ENCODE measurements around the gene PLD4. TPM values are rescaled to one million over a fixed set of nuclear protein-coding genes. Genes with fewer than 3 reads are reported as not detected.
"Not testable (repeated sequence)": the region's sequence is repeated elsewhere in the genome, so short reads cannot be mapped to it uniquely, and the experiment has no call there.

The PLD4 gene
- total RNA-seq, 3 donors from 2014 or later = 0.38 to 2.2 (median 0.39) TPM

GRCh38 chr14:104888489-104889374, 35.9 kb upstream of the PLD4 start:
- intact Hi-C loops (cut with DNase I, micrococcal nuclease) = no loop called here
- no peak overlapping the region for H3K4me3 ChIP-seq
- no peaks in the 10 kb centered on the region for H3K9me3 ChIP-seq
- H3K4me1 ChIP-seq (ENCODE audit: low read depth) = no peaks in the 10 kb centered on the region
- no peaks in the 10 kb centered on the region for H3K36me3 ChIP-seq (ENCODE audit: low read depth)
- no peak for ATAC-seq
- TF ChIP-seq, protein P1, sequence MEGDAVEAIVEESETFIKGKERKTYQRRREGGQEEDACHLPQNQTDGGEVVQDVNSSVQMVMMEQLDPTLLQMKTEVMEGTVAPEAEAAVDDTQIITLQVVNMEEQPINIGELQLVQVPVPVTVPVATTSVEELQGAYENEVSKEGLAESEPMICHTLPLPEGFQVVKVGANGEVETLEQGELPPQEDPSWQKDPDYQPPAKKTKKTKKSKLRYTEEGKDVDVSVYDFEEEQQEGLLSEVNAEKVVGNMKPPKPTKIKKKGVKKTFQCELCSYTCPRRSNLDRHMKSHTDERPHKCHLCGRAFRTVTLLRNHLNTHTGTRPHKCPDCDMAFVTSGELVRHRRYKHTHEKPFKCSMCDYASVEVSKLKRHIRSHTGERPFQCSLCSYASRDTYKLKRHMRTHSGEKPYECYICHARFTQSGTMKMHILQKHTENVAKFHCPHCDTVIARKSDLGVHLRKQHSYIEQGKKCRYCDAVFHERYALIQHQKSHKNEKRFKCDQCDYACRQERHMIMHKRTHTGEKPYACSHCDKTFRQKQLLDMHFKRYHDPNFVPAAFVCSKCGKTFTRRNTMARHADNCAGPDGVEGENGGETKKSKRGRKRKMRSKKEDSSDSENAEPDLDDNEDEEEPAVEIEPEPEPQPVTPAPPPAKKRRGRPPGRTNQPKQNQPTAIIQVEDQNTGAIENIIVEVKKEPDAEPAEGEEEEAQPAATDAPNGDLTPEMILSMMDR (IDR thresholded peaks at IDR 0.05) = no peak
- peak in 2 of 3 donors; percentile 21 to 43 for DNase-seq

DNA sequence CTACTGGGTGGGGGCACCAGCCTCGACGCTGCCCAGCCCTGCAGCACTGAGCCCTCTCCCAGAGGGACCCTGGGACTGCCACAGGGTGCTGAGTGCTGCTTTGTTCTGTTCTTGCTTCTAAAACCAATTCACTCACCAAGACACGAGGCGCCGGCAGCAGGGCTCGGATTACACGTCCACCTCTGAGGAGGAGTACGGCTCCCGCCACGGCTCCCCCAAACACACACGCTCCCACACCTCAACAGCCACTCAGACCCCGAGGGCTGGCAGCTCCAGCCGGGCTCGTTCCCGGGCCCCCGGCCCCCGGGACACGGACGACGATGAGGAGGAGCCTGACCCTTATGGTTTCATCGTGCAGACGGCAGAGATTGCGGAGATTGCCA, 35.3 kb upstream of the PLD4 start:
- DNase-seq (no peak), ATAC-seq (no peak)
- no peak overlapping the region for H3K4me3 ChIP-seq
- TF ChIP-seq, protein P1 (IDR thresholded peaks at IDR 0.05) = no peak
- H3K9me3 ChIP-seq = no peaks in the 10 kb centered on the region
- intact Hi-C loops (cut with DNase I, micrococcal nuclease) = no loop called here
- H3K4me1 ChIP-seq (ENCODE audit: low read depth) = no peaks in the 10 kb centered on the region
- no peaks in the 10 kb centered on the region for H3K36me3 ChIP-seq (ENCODE audit: low read depth)

GRCh38 chr14:104890292-104890691, 34.4 kb upstream of the PLD4 start:
- DNase-seq; intact Hi-C loops (cut with DNase I, micrococcal nuclease): not testable (repeated sequence)

GRCh38 chr14:104891121-104891551, 33.5 kb upstream of the PLD4 start:
- no peaks in the 10 kb centered on the region for H3K36me3 ChIP-seq (ENCODE audit: low read depth)
- ATAC-seq = no peak
- intact Hi-C loops (cut with DNase I, micrococcal nuclease) = no loop called here
- TF ChIP-seq, protein P1 (IDR thresholded peaks at IDR 0.05) = no peak
- no peaks in the 10 kb centered on the region for H3K4me1 ChIP-seq (ENCODE audit: low read depth)
- H3K4me3 ChIP-seq = no peak overlapping the region
- DNase-seq = no peak
- no peaks in the 10 kb centered on the region for H3K9me3 ChIP-seq

More at GRCh38 chr14:104890292-104890691, 34.4 kb upstream of the PLD4 start:
- not testable (repeated sequence) for H3K4me3 ChIP-seq; H3K9me3 ChIP-seq; H3K36me3 ChIP-seq (ENCODE audit: low read depth); H3K4me1 ChIP-seq (ENCODE audit: low read depth); ATAC-seq

DNA sequence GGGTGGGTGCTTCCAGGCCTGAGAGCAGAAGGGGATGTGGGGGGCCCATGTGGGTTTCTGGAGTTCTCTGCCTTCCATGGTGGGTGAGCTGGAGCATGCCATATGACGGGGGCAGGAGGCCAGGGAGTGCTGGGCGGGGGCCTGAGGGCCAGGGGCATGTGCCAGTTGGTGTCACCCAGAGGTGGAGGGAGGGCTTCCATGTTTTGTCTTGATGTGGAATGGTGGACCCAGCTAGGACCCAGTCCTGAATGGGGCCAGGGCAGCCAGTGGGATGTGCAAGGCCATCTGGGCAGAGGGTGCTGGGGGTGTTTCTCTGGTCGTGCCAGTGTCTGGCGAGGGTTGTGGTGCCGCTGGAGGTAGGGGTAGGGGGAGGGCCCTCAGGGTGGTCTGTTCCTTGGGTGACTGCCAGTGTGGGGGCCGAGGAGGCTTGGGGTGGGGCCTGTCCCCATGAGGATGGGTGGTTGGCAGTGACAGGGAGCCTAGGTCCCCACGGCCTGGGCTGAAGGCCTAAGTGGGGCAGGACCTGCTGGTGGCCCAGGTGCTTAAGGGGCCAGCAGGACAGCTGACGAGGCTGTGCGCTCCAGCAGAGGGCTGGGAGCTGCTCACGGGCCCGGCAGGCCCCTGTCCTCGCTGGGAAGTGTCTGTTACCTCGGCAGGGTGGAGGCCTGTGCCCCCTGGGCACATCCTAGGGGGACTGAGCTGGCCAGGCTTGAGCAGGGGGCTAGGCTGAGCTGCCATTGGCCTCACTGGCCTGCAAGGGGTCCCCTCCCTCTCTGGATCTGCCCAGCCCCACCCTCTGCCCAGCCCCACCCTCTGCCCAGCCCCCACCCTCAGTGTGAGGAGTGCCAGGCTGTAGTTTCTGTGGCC, 32.8 kb upstream of the PLD4 start:
- intact Hi-C loops (cut with DNase I, micrococcal nuclease) = no loop called here
- Histone ChIP-seq H3K4me3 (no peak overlapping the region), H3K36me3 (ENCODE audit: low read depth) (no peaks in the 10 kb centered on the region), H3K9me3 (no peaks in the 10 kb centered on the region), H3K4me1 (ENCODE audit: low read depth) (no peaks in the 10 kb centered on the region)
- ATAC-seq = no peak
- peak in 2 of 3 donors; percentile 1 to 27 for DNase-seq
- TF ChIP-seq, protein P1 (IDR thresholded peaks at IDR 0.05) = no peak

Data from mucosa of descending colon (tissue), 3 donors.